HEK293 (cell line): ENCODE results near the gene SGPL1.

Experiments used
- ATF2 ChIP-seq: fragments of 450-650 bp; formaldehyde crosslinking; IDR thresholded peaks from 2 replicates; pipeline ENCODE4 v1.5.1; 2016; ENCODE audit warnings: missing biosample characterization, missing genetic modification characterization, low read depth
- REST ChIP-seq: fragments of 450-650 bp; formaldehyde crosslinking; IDR thresholded peaks from 2 replicates; pipeline ENCODE4 v1.5.1; 2016; ENCODE audit warnings: missing biosample characterization, missing genetic modification characterization
- SP7 ChIP-seq: fragments of 450-650 bp; formaldehyde crosslinking; IDR thresholded peaks from 2 replicates; pipeline ENCODE4 v1.5.1; 2016; ENCODE audit warnings: missing biosample characterization, missing genetic modification characterization
- ZBTB7A ChIP-seq: fragments of 450-650 bp; formaldehyde crosslinking; IDR thresholded peaks from 2 replicates; pipeline ENCODE4 v1.5.1; 2016; ENCODE audit warnings: low read depth, missing biosample characterization, missing genetic modification characterization
- ZNF292 ChIP-seq: fragments of 450-650 bp; formaldehyde crosslinking; IDR thresholded peaks from 2 replicates; pipeline ENCODE4 v1.5.1; 2016; ENCODE audit warnings: low read depth, missing biosample characterization, missing genetic modification characterization, borderline replicate concordance
- ZNF324 ChIP-seq: fragments of 450-650 bp; formaldehyde crosslinking; IDR thresholded peaks from 2 replicates; pipeline ENCODE4 v1.5.1; 2016; ENCODE audit warnings: missing biosample characterization, missing genetic modification characterization
- ZNF558 ChIP-seq: fragments of 450-650 bp; formaldehyde crosslinking; IDR thresholded peaks from 2 replicates; pipeline ENCODE4 v1.5.1; 2016; ENCODE audit warnings: missing biosample characterization, missing genetic modification characterization
- ZNF654 ChIP-seq: fragments of 450-650 bp; formaldehyde crosslinking; IDR thresholded peaks from 2 replicates; pipeline ENCODE4 v1.5.1; 2016; ENCODE audit warnings: low read depth, missing biosample characterization, missing genetic modification characterization
- ZNF830 ChIP-seq: fragments of 450-650 bp; IDR thresholded peaks from 2 replicates; pipeline ENCODE4 v1.5.0; 2018; ENCODE audit warnings: missing biosample characterization, missing genetic modification characterization, low read depth, mild to moderate bottlenecking, moderate library complexity
- ZNF843 ChIP-seq: fragments of 450-650 bp; formaldehyde crosslinking; IDR thresholded peaks from 2 replicates; pipeline ENCODE4 v1.5.1; 2016; ENCODE audit warnings: missing biosample characterization, missing genetic modification characterization
- TF ChIP-seq, protein P1 (sequence below): fragments of 450-650 bp; formaldehyde crosslinking; IDR thresholded peaks from 2 replicates; pipeline ENCODE4 v1.5.1; 2016; ENCODE audit warnings: missing biosample characterization, missing genetic modification characterization
- TF ChIP-seq, protein P2 (sequence below): fragments of 450-650 bp; formaldehyde crosslinking; IDR thresholded peaks from 2 replicates; pipeline ENCODE4 v1.5.1; 2016; ENCODE audit warnings: missing biosample characterization, missing genetic modification characterization, low read depth
- TF ChIP-seq, protein P3 (sequence below): sonication (generic); formaldehyde crosslinking; IDR thresholded peaks from 2 replicates; pipeline ENCODE4 v1.8.1; 2022; ENCODE audit warnings: mild to moderate bottlenecking, moderate library complexity, missing genetic modification reagents

DNA sequence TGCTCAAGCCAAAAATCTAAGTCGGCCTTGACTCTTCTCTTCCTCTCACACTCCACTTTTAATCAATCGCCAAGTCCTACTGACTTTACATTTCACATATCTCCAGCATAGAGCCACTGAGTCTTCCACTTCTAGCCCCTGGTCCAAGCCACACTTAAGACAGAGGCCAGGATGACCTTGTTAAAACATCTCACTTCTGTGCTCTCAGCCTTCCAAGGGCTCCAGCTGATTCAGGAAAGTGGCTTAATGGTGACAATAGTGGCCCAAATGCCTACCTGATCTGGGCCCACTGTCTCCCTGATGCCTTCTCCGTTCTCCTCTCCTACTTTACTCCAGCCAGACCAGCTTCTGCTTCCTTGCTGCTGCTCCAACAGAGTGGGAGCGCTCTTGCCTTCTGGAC lies 35.0 kb upstream of the SGPL1 start:
- TF ChIP-seq ZNF654 (tag by site-specific recombination) (no peak), ZNF558 (tag by site-specific recombination) (no peak), ZNF324 (tag by site-specific recombination) (no peak), REST (tag by site-specific recombination) (no peak), SP7 (no peak), ZNF830 (no peak), ATF2 (tag by site-specific recombination) (no peak), ZBTB7A (tag by site-specific recombination) (no peak), ZNF843 (tag by site-specific recombination) (no peak), ZNF292 (tag by site-specific recombination) (no peak)
- TF ChIP-seq, protein P1, sequence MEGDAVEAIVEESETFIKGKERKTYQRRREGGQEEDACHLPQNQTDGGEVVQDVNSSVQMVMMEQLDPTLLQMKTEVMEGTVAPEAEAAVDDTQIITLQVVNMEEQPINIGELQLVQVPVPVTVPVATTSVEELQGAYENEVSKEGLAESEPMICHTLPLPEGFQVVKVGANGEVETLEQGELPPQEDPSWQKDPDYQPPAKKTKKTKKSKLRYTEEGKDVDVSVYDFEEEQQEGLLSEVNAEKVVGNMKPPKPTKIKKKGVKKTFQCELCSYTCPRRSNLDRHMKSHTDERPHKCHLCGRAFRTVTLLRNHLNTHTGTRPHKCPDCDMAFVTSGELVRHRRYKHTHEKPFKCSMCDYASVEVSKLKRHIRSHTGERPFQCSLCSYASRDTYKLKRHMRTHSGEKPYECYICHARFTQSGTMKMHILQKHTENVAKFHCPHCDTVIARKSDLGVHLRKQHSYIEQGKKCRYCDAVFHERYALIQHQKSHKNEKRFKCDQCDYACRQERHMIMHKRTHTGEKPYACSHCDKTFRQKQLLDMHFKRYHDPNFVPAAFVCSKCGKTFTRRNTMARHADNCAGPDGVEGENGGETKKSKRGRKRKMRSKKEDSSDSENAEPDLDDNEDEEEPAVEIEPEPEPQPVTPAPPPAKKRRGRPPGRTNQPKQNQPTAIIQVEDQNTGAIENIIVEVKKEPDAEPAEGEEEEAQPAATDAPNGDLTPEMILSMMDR (tag by site-specific recombination): no peak
- TF ChIP-seq, protein P2, sequence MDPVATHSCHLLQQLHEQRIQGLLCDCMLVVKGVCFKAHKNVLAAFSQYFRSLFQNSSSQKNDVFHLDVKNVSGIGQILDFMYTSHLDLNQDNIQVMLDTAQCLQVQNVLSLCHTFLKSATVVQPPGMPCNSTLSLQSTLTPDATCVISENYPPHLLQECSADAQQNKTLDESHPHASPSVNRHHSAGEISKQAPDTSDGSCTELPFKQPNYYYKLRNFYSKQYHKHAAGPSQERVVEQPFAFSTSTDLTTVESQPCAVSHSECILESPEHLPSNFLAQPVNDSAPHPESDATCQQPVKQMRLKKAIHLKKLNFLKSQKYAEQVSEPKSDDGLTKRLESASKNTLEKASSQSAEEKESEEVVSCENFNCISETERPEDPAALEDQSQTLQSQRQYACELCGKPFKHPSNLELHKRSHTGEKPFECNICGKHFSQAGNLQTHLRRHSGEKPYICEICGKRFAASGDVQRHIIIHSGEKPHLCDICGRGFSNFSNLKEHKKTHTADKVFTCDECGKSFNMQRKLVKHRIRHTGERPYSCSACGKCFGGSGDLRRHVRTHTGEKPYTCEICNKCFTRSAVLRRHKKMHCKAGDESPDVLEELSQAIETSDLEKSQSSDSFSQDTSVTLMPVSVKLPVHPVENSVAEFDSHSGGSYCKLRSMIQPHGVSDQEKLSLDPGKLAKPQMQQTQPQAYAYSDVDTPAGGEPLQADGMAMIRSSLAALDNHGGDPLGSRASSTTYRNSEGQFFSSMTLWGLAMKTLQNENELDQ: no peak
- TF ChIP-seq, protein P3, sequence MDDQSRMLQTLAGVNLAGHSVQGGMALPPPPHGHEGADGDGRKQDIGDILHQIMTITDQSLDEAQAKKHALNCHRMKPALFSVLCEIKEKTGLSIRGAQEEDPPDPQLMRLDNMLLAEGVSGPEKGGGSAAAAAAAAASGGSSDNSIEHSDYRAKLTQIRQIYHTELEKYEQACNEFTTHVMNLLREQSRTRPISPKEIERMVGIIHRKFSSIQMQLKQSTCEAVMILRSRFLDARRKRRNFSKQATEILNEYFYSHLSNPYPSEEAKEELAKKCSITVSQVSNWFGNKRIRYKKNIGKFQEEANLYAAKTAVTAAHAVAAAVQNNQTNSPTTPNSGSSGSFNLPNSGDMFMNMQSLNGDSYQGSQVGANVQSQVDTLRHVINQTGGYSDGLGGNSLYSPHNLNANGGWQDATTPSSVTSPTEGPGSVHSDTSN (CRISPR knock-in tag): no peak
